Stimulated activated naive CD8-positive, alpha-beta T cell treated with anti-CD3 and anti-CD28 coated beads, Interleukin-15, Interleukin-2, amounts not matched to agents 100 U/mL and 50 U/mL, for 24 hours (primary cell): Measurements from ENCODE around the gene RFTN1.

Source experiments
- ATAC-seq: fragments of 150-1000 bp; cut with Tn5 transposase; one replicate; pipeline ENCODE4 v1.10.0; 2021
- DNase-seq: peaks from one replicate; pipeline ENCODE4 v3.0.0; 2021

Gene RFTN1

GRCh38 chr3:16377847-16378302 lies 135.6 kb downstream of the RFTN1 start:
- no peak for ATAC-seq

GRCh38 chr3:16377196-16377595 lies 136.3 kb downstream of the RFTN1 start:
- no peak for DNase-seq

More at GRCh38 chr3:16377847-16378302, 135.6 kb downstream of the RFTN1 start:
- DNase-seq: no peak

GRCh38 chr3:16375891-16376290 lies 137.6 kb downstream of the RFTN1 start:
- no peak for DNase-seq
- no peak for ATAC-seq

More at GRCh38 chr3:16377196-16377595, 136.3 kb downstream of the RFTN1 start:
- ATAC-seq: peak; percentile 30

- no peak for ATAC-seq
- no peak for DNase-seq
Measured at GRCh38 chr3:16374935-16375245, 138.6 kb downstream of the RFTN1 start.

GRCh38 chr3:16374047-16374934 lies 139.2 kb downstream of the RFTN1 start:
- peak; percentile 11 for ATAC-seq
- peak; percentile 61 for DNase-seq

GRCh38 chr3:16373341-16373946 lies 140.1 kb downstream of the RFTN1 start:
- ATAC-seq: no peak
- DNase-seq: no peak

- no peak for ATAC-seq
- DNase-seq: no peak
Measured at GRCh38 chr3:16372362-16373292, 140.9 kb downstream of the RFTN1 start.

GRCh38 chr3:16370872-16371740 lies 142.4 kb downstream of the RFTN1 start:
- ATAC-seq: peak; percentile 58
- DNase-seq: no peak

GRCh38 chr3:16370503-16370871 lies 143.0 kb downstream of the RFTN1 start:
- ATAC-seq: no peak

GRCh38 chr3:16369885-16370284 lies 143.6 kb downstream of the RFTN1 start:
- ATAC-seq (no peak), DNase-seq (no peak)

More at GRCh38 chr3:16370503-16370871, 143.0 kb downstream of the RFTN1 start:
- DNase-seq: no peak

GRCh38 chr3:16369276-16369675 lies 144.2 kb downstream of the RFTN1 start:
- peak; percentile 16 for ATAC-seq
- DNase-seq: no peak

GRCh38 chr3:16366581-16366980 lies 146.9 kb downstream of the RFTN1 start:
- ATAC-seq (no peak), DNase-seq (no peak)

GRCh38 chr3:16365491-16366128 lies 147.9 kb downstream of the RFTN1 start:
- ATAC-seq (no peak), DNase-seq (no peak)

GRCh38 chr3:16364963-16365362 lies 148.5 kb downstream of the RFTN1 start:
- no peak for DNase-seq
- no peak for ATAC-seq

GRCh38 chr3:16364323-16364722 lies 149.2 kb downstream of the RFTN1 start:
- ATAC-seq (no peak), DNase-seq (no peak)

GRCh38 chr3:16363636-16364035 lies 149.9 kb downstream of the RFTN1 start:
- DNase-seq (no peak), ATAC-seq (no peak)

- no peak for ATAC-seq
- no peak for DNase-seq
Measured at GRCh38 chr3:16362770-16363169, 150.7 kb downstream of the RFTN1 start.

GRCh38 chr3:16361087-16361486 lies 152.4 kb downstream of the RFTN1 start:
- DNase-seq: no peak
- no peak for ATAC-seq

GRCh38 chr3:16359331-16359730 lies 154.2 kb downstream of the RFTN1 start:
- DNase-seq: no peak
- ATAC-seq: no peak

- DNase-seq (no peak), ATAC-seq (no peak)
Measured at GRCh38 chr3:16358336-16358735, 155.2 kb downstream of the RFTN1 start.
